ENCODE results near the gene KLHL20.
"Not testable (repeated sequence)": the region's sequence is repeated elsewhere in the genome, so short reads cannot be mapped to it uniquely, and the experiment has no call there.

Gene KLHL20

GRCh38 chr1:173775578-173776226 is 60.9 kb downstream of the KLHL20 start:
- Mint-ChIP-seq H3K4me1 (no peaks in the 10 kb centered on the region), H3K9me3 (no peaks in the 10 kb centered on the region), H3K27me3 (no peaks in the 10 kb centered on the region), H3K4me3 (no peak overlapping the region), H3K27ac (no peak overlapping the region)
- ATAC-seq (no peak), DNase-seq (no peak)

- H3K9me3 Mint-ChIP-seq: no peaks in the 10 kb centered on the region
- no peaks in the 10 kb centered on the region for H3K4me1 Mint-ChIP-seq
- H3K27me3 Mint-ChIP-seq: no peaks in the 10 kb centered on the region
- ATAC-seq (no peak), DNase-seq (no peak)
- H3K27ac Mint-ChIP-seq: no peak overlapping the region
- no peak overlapping the region for H3K4me3 Mint-ChIP-seq
Observed at GRCh38 chr1:173779936-173780335, 65.2 kb downstream of the KLHL20 start.

GRCh38 chr1:173784997-173785396 is 70.2 kb downstream of the KLHL20 start:
- Mint-ChIP-seq H3K9me3 (no peaks in the 10 kb centered on the region), H3K27me3 (no peaks in the 10 kb centered on the region), H3K4me1 (no peaks in the 10 kb centered on the region), H3K27ac (no peak overlapping the region), H3K4me3 (no peak overlapping the region)
- no peak for DNase-seq
- ATAC-seq: no peak

GRCh38 chr1:173789841-173790240 is 75.1 kb downstream of the KLHL20 start:
- H3K9me3 Mint-ChIP-seq: no peaks in the 10 kb centered on the region
- H3K4me3 Mint-ChIP-seq: no peak overlapping the region
- H3K4me1 Mint-ChIP-seq: no peaks in the 10 kb centered on the region
- ATAC-seq: no peak
- no peaks in the 10 kb centered on the region for H3K27me3 Mint-ChIP-seq
- no peak for DNase-seq
- no peak overlapping the region for H3K27ac Mint-ChIP-seq

GRCh38 chr1:173798078-173798477 is 83.3 kb downstream of the KLHL20 start:
- peak overlapping the region in 1 of 2 donors; percentile 38 for H3K27ac Mint-ChIP-seq

GRCh38 chr1:173799995-173800394 is 85.2 kb downstream of the KLHL20 start:
- DNase-seq, H3K9me3 Mint-ChIP-seq, H3K27ac Mint-ChIP-seq, H3K4me3 Mint-ChIP-seq, H3K27me3 Mint-ChIP-seq, H3K4me1 Mint-ChIP-seq, ATAC-seq: not testable (repeated sequence)

More at GRCh38 chr1:173798078-173798477, 83.3 kb downstream of the KLHL20 start:
- Mint-ChIP-seq H3K27me3 (no peaks in the 10 kb centered on the region), H3K4me3 (no peak overlapping the region), H3K4me1 (no peaks in the 10 kb centered on the region), H3K9me3 (no peaks in the 10 kb centered on the region)
- DNase-seq (no peak), ATAC-seq (no peak)

GRCh38 chr1:173802961-173803360 is 88.2 kb downstream of the KLHL20 start:
- no peak for ATAC-seq
- Mint-ChIP-seq H3K4me1 (no peaks in the 10 kb centered on the region), H3K27ac (no peak overlapping the region), H3K4me3 (no peak overlapping the region), H3K27me3 (no peaks in the 10 kb centered on the region), H3K9me3 (no peaks in the 10 kb centered on the region)
- DNase-seq: no peak

- H3K9me3 Mint-ChIP-seq, DNase-seq, H3K27me3 Mint-ChIP-seq, H3K27ac Mint-ChIP-seq, H3K4me3 Mint-ChIP-seq, ATAC-seq: not testable (repeated sequence)
- H3K4me1 Mint-ChIP-seq: peaks cover 34% of the 10 kb centered on the region
Observed at GRCh38 chr1:173813654-173814053, 98.9 kb downstream of the KLHL20 start.

GRCh38 chr1:173818459-173818858 is 103.7 kb downstream of the KLHL20 start:
- no peak for ATAC-seq
- Mint-ChIP-seq H3K4me3 (no peak overlapping the region), H3K4me1 (peaks cover 54% of the 10 kb centered on the region), H3K27ac (no peak overlapping the region), H3K9me3 (no peaks in the 10 kb centered on the region), H3K27me3 (no peaks in the 10 kb centered on the region)
- DNase-seq: no peak

GRCh38 chr1:173821680-173822079 is 106.9 kb downstream of the KLHL20 start:
- Mint-ChIP-seq H3K27ac (peak overlapping the region in 1 of 2 donors; percentile 20), H3K9me3 (no peaks in the 10 kb centered on the region), H3K27me3 (no peaks in the 10 kb centered on the region), H3K4me1 (peaks cover 41% of the 10 kb centered on the region), H3K4me3 (peak overlapping the region; percentile 9 to 92)
- DNase-seq (no peak), ATAC-seq (no peak)

GRCh38 chr1:173823781-173824314 is 109.1 kb downstream of the KLHL20 start:
- peak; percentile 63 for ATAC-seq
- Mint-ChIP-seq H3K4me1 (peaks cover 59% of the 10 kb centered on the region), H3K27ac (peak overlapping the region; percentile 98 to 99), H3K27me3 (no peaks in the 10 kb centered on the region), H3K4me3 (peak overlapping the region; percentile 92 to 97), H3K9me3 (no peaks in the 10 kb centered on the region)
- DNase-seq: no peak

GRCh38 chr1:173824315-173825081 is 109.7 kb downstream of the KLHL20 start, which contains the start of the genes CENPL and DARS2:
Gene CENPL, minus strand, starts transcription at chr1:173824883. Its CDS starts 13,584 bp downstream, at chr1:173811299.
Gene DARS2, plus strand, starts transcription at chr1:173824673. Its CDS starts 557 bp downstream, at chr1:173825230.
- H3K4me1 Mint-ChIP-seq: peaks cover 63% of the 10 kb centered on the region
- DNase-seq (peak; percentile 88 to 93), ATAC-seq (peak; percentile 92)
- no peaks in the 10 kb centered on the region for H3K9me3 Mint-ChIP-seq
- peak within 1 kb of the TSS; percentile 92 to 97 for H3K4me3 Mint-ChIP-seq
- H3K27ac Mint-ChIP-seq: peak within 1 kb of the TSS; percentile 98 to 99
- H3K27me3 Mint-ChIP-seq: no peaks in the 10 kb centered on the region

- no peaks in the 10 kb centered on the region for H3K9me3 Mint-ChIP-seq
- peak overlapping the region in 1 of 2 donors; percentile 12 for H3K4me3 Mint-ChIP-seq
- no peak for DNase-seq
- H3K4me1 Mint-ChIP-seq: peaks cover 46% of the 10 kb centered on the region
- H3K27ac Mint-ChIP-seq: no peak overlapping the region
- ATAC-seq: no peak
- no peaks in the 10 kb centered on the region for H3K27me3 Mint-ChIP-seq
Observed at GRCh38 chr1:173827611-173828010, 112.8 kb downstream of the KLHL20 start.

GRCh38 chr1:173832748-173833147 is 118.0 kb downstream of the KLHL20 start:
- no peak for ATAC-seq
- no peaks in the 10 kb centered on the region for H3K9me3 Mint-ChIP-seq
- no peaks in the 10 kb centered on the region for H3K27me3 Mint-ChIP-seq
- no peak overlapping the region for H3K4me3 Mint-ChIP-seq
- H3K4me1 Mint-ChIP-seq: peaks cover 13% of the 10 kb centered on the region
- DNase-seq: no peak
- H3K27ac Mint-ChIP-seq: no peak overlapping the region
